ENCODE data around the gene CRX. TPM values are rescaled to one million over a fixed set of nuclear protein-coding genes. Genes with fewer than 3 reads are reported as not detected.
"Not testable (repeated sequence)": the region's sequence is repeated elsewhere in the genome, so short reads cannot be mapped to it uniquely, and the experiment has no call there.

The CRX gene
- total RNA-seq, 1 donor from 2014 or later, result 0.19 TPM

GRCh38 chr19:47853003-47853402 lies 31.3 kb downstream of the CRX start:
- Histone ChIP-seq H3K9ac (no peak overlapping the region), H4K20me1 (ENCODE audit: low read depth) (no peaks in the 10 kb centered on the region), H3K4me2 (no peak overlapping the region), H3K27ac (no peak overlapping the region), H3K36me3 (no peaks in the 10 kb centered on the region), H3K79me2 (ENCODE audit: low read depth) (no peaks in the 10 kb centered on the region), H3K4me1 (peaks cover 19% of the 10 kb centered on the region), H3F3A (ENCODE audit: low read depth) (peaks cover 33% of the 10 kb centered on the region), H3K27me3 (no peaks in the 10 kb centered on the region), H3K4me3 (no peak overlapping the region), H2AFZ (replicated peaks) (no peak overlapping the region), H3K9me3 (ENCODE audit: low read depth) (no peaks in the 10 kb centered on the region)
- H3K9me3 Mint-ChIP-seq, result no peaks in the 10 kb centered on the region
- H3K36me3 Mint-ChIP-seq, result no peaks in the 10 kb centered on the region
- DNase-seq (ENCODE audit: low spot score), result no peak
- TF ChIP-seq CTCF (IDR thresholded peaks at IDR 0.05), result no peak
- TF ChIP-seq EZH2 (IDR thresholded peaks at IDR 0.05), result no peak
- no peak for TF ChIP-seq EZH2phosphoT487 (IDR thresholded peaks at IDR 0.05)
- H3K4me1 Mint-ChIP-seq, result peaks cover 21% of the 10 kb centered on the region
- no peak overlapping the region for H3K27ac Mint-ChIP-seq
- H3K27me3 Mint-ChIP-seq (ENCODE audit: insufficient read depth, low read depth), result peaks cover 28% of the 10 kb centered on the region
- no peak overlapping the region for H3K4me3 Mint-ChIP-seq

GRCh38 chr19:47854459-47854858 lies 32.7 kb downstream of the CRX start:
- Mint-ChIP-seq H3K36me3 (no peaks in the 10 kb centered on the region), H3K4me3 (no peak overlapping the region), H3K27ac (no peak overlapping the region), H3K27me3 (ENCODE audit: insufficient read depth, low read depth) (peaks cover 20% of the 10 kb centered on the region), H3K9me3 (no peaks in the 10 kb centered on the region), H3K4me1 (peaks cover 13% of the 10 kb centered on the region)
- Histone ChIP-seq H3K9me3 (ENCODE audit: low read depth) (no peaks in the 10 kb centered on the region), H3K36me3 (no peaks in the 10 kb centered on the region), H3K4me3 (no peak overlapping the region), H3F3A (ENCODE audit: low read depth) (peaks cover 19% of the 10 kb centered on the region), H3K79me2 (ENCODE audit: low read depth) (no peaks in the 10 kb centered on the region), H3K27ac (no peak overlapping the region), H2AFZ (replicated peaks) (no peak overlapping the region), H3K4me1 (peaks cover 13% of the 10 kb centered on the region), H4K20me1 (ENCODE audit: low read depth) (no peaks in the 10 kb centered on the region), H3K4me2 (no peak overlapping the region), H3K9ac (no peak overlapping the region), H3K27me3 (no peaks in the 10 kb centered on the region)
- DNase-seq (ENCODE audit: low spot score), result no peak
- no peak for TF ChIP-seq EZH2phosphoT487 (IDR thresholded peaks at IDR 0.05)
- no peak for TF ChIP-seq EZH2 (IDR thresholded peaks at IDR 0.05)
- no peak for TF ChIP-seq CTCF (IDR thresholded peaks at IDR 0.05)

- H3K4me3 ChIP-seq; H3K36me3 ChIP-seq; H4K20me1 ChIP-seq (ENCODE audit: low read depth); H3K9me3 ChIP-seq (ENCODE audit: low read depth); H3K27me3 Mint-ChIP-seq (ENCODE audit: insufficient read depth, low read depth); H3K36me3 Mint-ChIP-seq; DNase-seq (ENCODE audit: low spot score); H3K27ac ChIP-seq; H3K27me3 ChIP-seq; H3K4me1 Mint-ChIP-seq; H3F3A ChIP-seq (ENCODE audit: low read depth); H2AFZ ChIP-seq (replicated peaks); H3K9me3 Mint-ChIP-seq; H3K4me3 Mint-ChIP-seq; H3K9ac ChIP-seq; H3K79me2 ChIP-seq (ENCODE audit: low read depth); H3K27ac Mint-ChIP-seq; H3K4me1 ChIP-seq; H3K4me2 ChIP-seq: not testable (repeated sequence)
Observed at GRCh38 chr19:47858231-47858630, 36.5 kb downstream of the CRX start.

GRCh38 chr19:47858646-47859285 lies 37.0 kb downstream of the CRX start, which contains the start of gene TPRX2:
Gene TPRX2 (plus strand): TSS chr19:47859235. CDS start chr19:47859247, 12 bp downstream.
- not testable (repeated sequence) for H3K27me3 Mint-ChIP-seq (ENCODE audit: insufficient read depth, low read depth); H4K20me1 ChIP-seq (ENCODE audit: low read depth); H3K79me2 ChIP-seq (ENCODE audit: low read depth); H3K9ac ChIP-seq; H3F3A ChIP-seq (ENCODE audit: low read depth); H3K9me3 ChIP-seq (ENCODE audit: low read depth); H3K4me3 Mint-ChIP-seq; DNase-seq (ENCODE audit: low spot score); H3K9me3 Mint-ChIP-seq; H3K4me1 Mint-ChIP-seq; H3K4me2 ChIP-seq; H3K36me3 ChIP-seq; H3K27me3 ChIP-seq; H3K4me1 ChIP-seq; H3K36me3 Mint-ChIP-seq; H3K4me3 ChIP-seq; H3K27ac ChIP-seq; H2AFZ ChIP-seq (replicated peaks)
- peak within 1 kb of the TSS; percentile 21 for H3K27ac Mint-ChIP-seq

- not testable (repeated sequence) for H3K27ac Mint-ChIP-seq; H3K4me3 ChIP-seq; H3K27me3 ChIP-seq; H3K36me3 ChIP-seq; H3K79me2 ChIP-seq (ENCODE audit: low read depth); H4K20me1 ChIP-seq (ENCODE audit: low read depth); H3K36me3 Mint-ChIP-seq; H3K27me3 Mint-ChIP-seq (ENCODE audit: insufficient read depth, low read depth); H3K9me3 ChIP-seq (ENCODE audit: low read depth); H3K9me3 Mint-ChIP-seq; H3K4me3 Mint-ChIP-seq; H2AFZ ChIP-seq (replicated peaks); H3K9ac ChIP-seq; H3K27ac ChIP-seq; H3K4me2 ChIP-seq; DNase-seq (ENCODE audit: low spot score); H3K4me1 ChIP-seq
- H3F3A ChIP-seq (ENCODE audit: low read depth), result peaks cover 18% of the 10 kb centered on the region
- H3K4me1 Mint-ChIP-seq, result peaks cover 15% of the 10 kb centered on the region
Observed at GRCh38 chr19:47859838-47860237, 38.1 kb downstream of the CRX start.

Measured in neural progenitor cell (in vitro differentiated cells).